VCaP (cell line): ENCODE data around the gene CASKIN2.

Experiments used
- H3K27ac ChIP-seq: fragments of 450-650 bp; 2 replicates; pipeline ENCODE4 v1.5.1; 2017
- TF ChIP-seq, protein P1 (sequence below): fragments of 450-650 bp; conservative IDR thresholded peaks from 2 replicates; pipeline ENCODE4 v1.5.1; 2017; ENCODE audit warnings: mild to moderate bottlenecking, moderate library complexity

The CASKIN2 gene

DNA sequence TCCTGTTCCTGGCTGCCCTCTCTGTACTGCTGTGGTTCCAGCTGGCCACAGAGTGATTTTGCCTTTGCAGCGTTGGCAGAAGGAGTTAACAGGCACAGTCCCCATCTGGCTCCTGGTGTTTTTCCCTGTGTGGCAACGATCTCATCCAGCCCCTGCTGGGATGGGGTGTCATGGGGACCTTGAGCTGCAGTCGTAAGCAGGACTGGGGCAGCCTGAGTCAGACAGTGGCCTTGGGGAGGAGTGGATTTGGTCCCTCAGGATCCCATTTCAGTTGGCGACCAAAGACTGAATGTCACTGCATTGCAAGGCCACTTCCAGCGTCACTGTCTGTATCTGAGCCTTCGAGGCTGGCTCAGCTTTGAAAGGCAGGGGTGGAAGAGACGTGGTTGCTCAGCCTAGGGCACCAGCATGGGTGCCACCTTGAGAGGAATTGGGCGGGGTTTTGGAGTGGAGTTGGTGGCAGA, 47.0 kb downstream of the CASKIN2 start:
- H3K27ac ChIP-seq, result no peak overlapping the region
- TF ChIP-seq, protein P1, sequence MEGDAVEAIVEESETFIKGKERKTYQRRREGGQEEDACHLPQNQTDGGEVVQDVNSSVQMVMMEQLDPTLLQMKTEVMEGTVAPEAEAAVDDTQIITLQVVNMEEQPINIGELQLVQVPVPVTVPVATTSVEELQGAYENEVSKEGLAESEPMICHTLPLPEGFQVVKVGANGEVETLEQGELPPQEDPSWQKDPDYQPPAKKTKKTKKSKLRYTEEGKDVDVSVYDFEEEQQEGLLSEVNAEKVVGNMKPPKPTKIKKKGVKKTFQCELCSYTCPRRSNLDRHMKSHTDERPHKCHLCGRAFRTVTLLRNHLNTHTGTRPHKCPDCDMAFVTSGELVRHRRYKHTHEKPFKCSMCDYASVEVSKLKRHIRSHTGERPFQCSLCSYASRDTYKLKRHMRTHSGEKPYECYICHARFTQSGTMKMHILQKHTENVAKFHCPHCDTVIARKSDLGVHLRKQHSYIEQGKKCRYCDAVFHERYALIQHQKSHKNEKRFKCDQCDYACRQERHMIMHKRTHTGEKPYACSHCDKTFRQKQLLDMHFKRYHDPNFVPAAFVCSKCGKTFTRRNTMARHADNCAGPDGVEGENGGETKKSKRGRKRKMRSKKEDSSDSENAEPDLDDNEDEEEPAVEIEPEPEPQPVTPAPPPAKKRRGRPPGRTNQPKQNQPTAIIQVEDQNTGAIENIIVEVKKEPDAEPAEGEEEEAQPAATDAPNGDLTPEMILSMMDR, result no peak

- no peak overlapping the region for H3K27ac ChIP-seq
- TF ChIP-seq, protein P1, result no peak
Measured at GRCh38 chr17:75465039-75465438, 50.3 kb downstream of the CASKIN2 start.

GRCh38 chr17:75463603-75464002, 51.7 kb downstream of the CASKIN2 start:
- TF ChIP-seq, protein P1, result no peak
- H3K27ac ChIP-seq, result no peak overlapping the region

DNA sequence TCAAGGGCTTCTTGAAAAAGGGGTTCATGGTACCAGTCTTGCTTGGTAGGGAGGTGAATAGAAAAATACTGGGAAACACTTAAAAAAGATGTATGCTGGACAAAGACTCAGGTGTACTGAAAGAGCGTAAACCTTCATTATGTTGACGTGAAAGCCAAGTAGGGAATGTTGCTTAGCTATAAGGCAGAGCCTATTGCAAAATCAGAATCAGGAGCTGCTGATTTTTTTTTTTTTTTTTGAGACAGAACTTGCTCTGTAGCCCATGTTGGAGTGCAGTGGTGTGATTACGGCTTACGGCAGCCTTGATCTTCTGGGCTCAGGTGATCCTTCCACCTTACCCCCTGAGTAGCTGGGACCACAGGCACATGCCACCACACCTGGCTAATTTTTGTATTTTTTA, 55.0 kb downstream of the CASKIN2 start:
- TF ChIP-seq, protein P1, result no peak
- H3K27ac ChIP-seq, result no peak overlapping the region

GRCh38 chr17:75459590-75460267, 55.6 kb downstream of the CASKIN2 start:
- TF ChIP-seq, protein P1, result no peak
- H3K27ac ChIP-seq, result no peak overlapping the region

DNA sequence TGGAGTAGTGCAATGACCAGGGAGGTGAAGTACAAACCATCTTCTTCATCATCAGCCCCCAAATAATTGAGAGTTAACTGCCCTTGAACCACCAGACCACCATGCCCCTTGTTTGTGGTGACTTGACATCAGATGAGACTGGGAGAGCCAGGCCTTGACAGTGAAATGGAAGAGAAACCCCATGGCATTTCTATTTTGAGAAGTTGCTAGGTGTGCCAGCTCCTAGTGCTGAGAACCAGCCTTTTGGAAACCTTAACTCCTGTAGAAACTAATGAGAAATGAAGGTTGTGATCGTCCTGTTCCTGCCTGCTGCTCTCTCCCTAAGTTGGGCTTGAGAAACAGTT, 56.1 kb downstream of the CASKIN2 start:
- H3K27ac ChIP-seq, result no peak overlapping the region
- TF ChIP-seq, protein P1, result no peak

GRCh38 chr17:75457047-75457654, 58.2 kb downstream of the CASKIN2 start:
- H3K27ac ChIP-seq, result peak overlapping the region; percentile 85
- TF ChIP-seq, protein P1, result no peak
